Ishikawa (cell line): ENCODE measurements around the gene AP3D1.

ENCODE experiments used
- CEBPB ChIP-seq: IDR thresholded peaks from 2 replicates; pipeline ENCODE4 v1.6.1; 2012
- CREB1 ChIP-seq: IDR thresholded peaks from 2 replicates; pipeline ENCODE4 v1.6.1; 2012; ENCODE audit warnings: low read depth
- EGR1 ChIP-seq: IDR thresholded peaks from 2 replicates; pipeline ENCODE4 v1.6.1; 2012
- EP300 ChIP-seq: IDR thresholded peaks from 2 replicates; pipeline ENCODE4 v1.6.1; 2012; ENCODE audit warnings: borderline replicate concordance
- FOXM1 ChIP-seq: IDR thresholded peaks from 2 replicates; pipeline ENCODE4 v1.6.1; 2012; ENCODE audit warnings: low read depth, borderline replicate concordance
- MAX ChIP-seq: IDR thresholded peaks from 2 replicates; pipeline ENCODE4 v1.6.1; 2012
- NFIC ChIP-seq: IDR thresholded peaks from 2 replicates; pipeline ENCODE4 v1.6.1; 2012
- RAD21 ChIP-seq: IDR thresholded peaks from 2 replicates; pipeline ENCODE4 v1.6.1; 2012; ENCODE audit warnings: low read depth
- REST ChIP-seq: IDR thresholded peaks from 2 replicates; pipeline ENCODE4 v1.6.1; 2012; ENCODE audit warnings: low read depth, mild to moderate bottlenecking
- TAF1 ChIP-seq: IDR thresholded peaks from 2 replicates; pipeline ENCODE4 v1.6.1; 2012; ENCODE audit warnings: low read depth, mild to moderate bottlenecking
- TCF12 ChIP-seq: IDR thresholded peaks from 2 replicates; pipeline ENCODE4 v1.6.1; 2012; ENCODE audit warnings: low read depth
- TEAD4 ChIP-seq: IDR thresholded peaks from 2 replicates; pipeline ENCODE4 v1.6.1; 2012
- YY1 ChIP-seq: IDR thresholded peaks from 2 replicates; pipeline ENCODE4 v1.6.1; 2012; ENCODE audit warnings: low read depth
- ZBTB7A ChIP-seq: IDR thresholded peaks from 2 replicates; pipeline ENCODE4 v1.6.1; 2012; ENCODE audit warnings: low read depth
- TF ChIP-seq, protein P1 (sequence below): IDR thresholded peaks from 2 replicates; pipeline ENCODE4 v1.6.1; 2012

Gene AP3D1

DNA sequence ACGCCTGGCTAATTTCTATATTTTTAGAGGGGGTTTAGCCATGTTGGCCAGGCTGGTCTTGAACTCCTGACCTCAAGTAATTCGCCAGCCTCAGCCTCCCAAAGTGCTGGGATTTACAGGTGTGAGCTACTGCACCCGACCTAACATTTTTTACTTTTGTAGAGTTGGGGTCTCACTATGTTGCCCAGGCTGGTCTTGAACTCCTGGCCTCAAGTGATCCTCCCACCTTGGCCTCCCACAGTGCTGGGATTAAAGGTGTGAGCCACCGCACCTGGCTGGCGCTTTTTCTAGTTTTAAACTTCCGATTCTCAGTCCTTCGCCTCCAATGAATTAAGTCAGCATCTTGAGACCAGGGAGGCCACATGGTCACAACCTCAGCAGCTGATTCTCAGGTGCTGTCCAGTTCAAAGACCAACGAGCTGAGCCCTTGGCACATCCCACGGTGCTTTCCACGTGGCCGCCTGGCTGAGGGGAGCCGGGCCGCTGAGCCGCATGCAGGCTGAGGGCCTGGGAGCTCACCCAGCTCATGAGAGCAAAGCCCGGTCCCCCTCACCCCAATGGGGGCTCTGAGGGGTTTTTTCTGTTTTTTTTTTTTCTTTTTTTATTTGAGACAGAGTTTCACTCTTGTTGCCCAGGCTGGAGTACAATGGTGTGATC lies 9.1 kb downstream of the AP3D1 start:
- TF ChIP-seq TCF12 (no peak), FOXM1 (no peak), EP300 (no peak), REST (no peak), YY1 (no peak), TAF1 (no peak), RAD21 (no peak), NFIC (no peak), MAX (no peak), CREB1 (no peak), ZBTB7A (no peak), CEBPB (no peak), TEAD4 (no peak), EGR1 (no peak)
- TF ChIP-seq, protein P1, sequence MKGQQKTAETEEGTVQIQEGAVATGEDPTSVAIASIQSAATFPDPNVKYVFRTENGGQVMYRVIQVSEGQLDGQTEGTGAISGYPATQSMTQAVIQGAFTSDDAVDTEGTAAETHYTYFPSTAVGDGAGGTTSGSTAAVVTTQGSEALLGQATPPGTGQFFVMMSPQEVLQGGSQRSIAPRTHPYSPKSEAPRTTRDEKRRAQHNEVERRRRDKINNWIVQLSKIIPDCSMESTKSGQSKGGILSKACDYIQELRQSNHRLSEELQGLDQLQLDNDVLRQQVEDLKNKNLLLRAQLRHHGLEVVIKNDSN, result no peak

GRCh38 chr19:2140138-2140569 lies 11.2 kb downstream of the AP3D1 start:
- TF ChIP-seq EGR1 (no peak), CEBPB (no peak)
- TF ChIP-seq, protein P1, result no peak

GRCh38 chr19:2139385-2140137 lies 11.8 kb downstream of the AP3D1 start:
- TF ChIP-seq RAD21, result no peak
- TF ChIP-seq ZBTB7A, result no peak
- TF ChIP-seq, protein P1, result no peak
- no peak for TF ChIP-seq TEAD4
- no peak for TF ChIP-seq TCF12
- TF ChIP-seq REST, result no peak
- no peak for TF ChIP-seq FOXM1
- TF ChIP-seq MAX, result no peak
- TF ChIP-seq CEBPB, result no peak
- no peak for TF ChIP-seq TAF1
- no peak for TF ChIP-seq EGR1
- TF ChIP-seq YY1, result no peak
- TF ChIP-seq CREB1, result no peak
- no peak for TF ChIP-seq EP300
- TF ChIP-seq NFIC, result no peak

- TF ChIP-seq NFIC, result peak; percentile 55
- TF ChIP-seq TCF12, result no peak; the same call in 1 of the 2 replicates
- peak; percentile 17; the same call in 1 of the 2 replicates for TF ChIP-seq EP300
- no peak for TF ChIP-seq TAF1
- TF ChIP-seq RAD21, result no peak
- TF ChIP-seq YY1, result 0 out of 2 replicates have a peak, but pooled peaks have one; percentile 21
- TF ChIP-seq EGR1, result no peak
- TF ChIP-seq CEBPB, result no peak
- no peak for TF ChIP-seq REST
- no peak for TF ChIP-seq TEAD4
- peak; percentile 71 for TF ChIP-seq MAX
- no peak for TF ChIP-seq FOXM1
- no peak for TF ChIP-seq CREB1
- TF ChIP-seq, protein P1, result peak; percentile 73
- no peak for TF ChIP-seq ZBTB7A
Measured at GRCh38 chr19:2138061-2138728, 13.2 kb downstream of the AP3D1 start.
